K562 (cell line): ENCODE data around the gene NPAS3. TPM values are rescaled to one million over a fixed set of nuclear protein-coding genes. Genes with fewer than 3 reads are reported as not detected.

ENCODE experiments used
- ATAC-seq: fragments of 200-7000 bp; cut with Tn5 transposase; 3 replicates; pipeline ENCODE4 v1.9.1; 2020; ENCODE audit warnings: moderate library complexity
- BruUV-seq: library from RNA; stranded (reverse); fragments of 400-500 nt; replicated peaks from 2 replicates; lab custom pipeline; 2021; lab: Mats Ljungman, UMichigan
- CTCF ChIA-PET: fragments of 300-600 bp; formaldehyde crosslinking; extraction: SDS; loops from one replicate; lab custom pipeline; 2021; ENCODE audit warnings: low intra/inter-chr PET ratio; lab: Yijun Ruan, JAX
- POLR2A ChIA-PET: fragments of 300-600, 350-650 bp; sonication (Branson Sonifier 250); formaldehyde crosslinking; extraction: SDS; loops from one replicate; lab custom pipeline; 2021; ENCODE audit warnings: antibody characterized with exemption, inconsistent platforms; lab: Yijun Ruan, JAX
- DNase-seq, 4 experiments: peaks; one replicate each; pipeline versions ENCODE4 v3.0.0 to v3.0.0-alpha.2; 2011 to 2018; ENCODE audit warnings: low spot score in 3 of 4, mixed read lengths in 3 of 4; ENCODE audit errors: extremely low read depth in 1 of 4
- FAIRE-seq: peaks from 2 replicates; lab custom pipeline; 2011; peaks lifted over from hg19 to GRCh38; lab: Jason Lieb, UNC
- H2AFZ ChIP-seq: 2 replicates; pipeline ENCODE4 v1.6.0; 2011; ENCODE audit warnings: low read depth, low read length, control low read depth, inconsistent platforms
- H3K27ac ChIP-seq: fragments of 200-600 bp; 3 replicates; pipeline ENCODE4 v1.8.0; 2011; ENCODE audit warnings: low read depth, mild to moderate bottlenecking, control low read depth, inconsistent platforms, low read length, moderate library complexity, mixed read lengths; ENCODE audit errors: extremely low read depth
- H3K27me3 ChIP-seq, 2 experiments: fragments of 300-600 bp in 1 of 2; 2 replicates in 1 of 2; 3 replicates in 1 of 2; pipeline versions ENCODE4 v1.6.0 to v1.8.0; 2011; ENCODE audit warnings: inconsistent platforms in 2 of 2, low read length in 2 of 2, mild to moderate bottlenecking in 1 of 2, mixed read lengths in 1 of 2, moderate library complexity in 1 of 2; ENCODE audit not compliant: control insufficient read depth in 2 of 2, insufficient read depth in 2 of 2
- H3K36me3 ChIP-seq: fragments of 300-600 bp; 3 replicates; pipeline ENCODE4 v1.8.0; 2011; ENCODE audit warnings: mild to moderate bottlenecking, low read length, inconsistent platforms; ENCODE audit not compliant: control insufficient read depth, insufficient read depth
- H3K4me1 ChIP-seq, 2 experiments: fragments of 200-600 bp in 1 of 2; replicated peaks in 1 of 2; 2 replicates in 1 of 2; 3 replicates in 1 of 2; pipeline versions ENCODE4 v1.5.1 to v1.8.0; 2011; ENCODE audit warnings: inconsistent platforms in 2 of 2, low read length in 2 of 2, mild to moderate bottlenecking in 1 of 2, mixed read lengths in 1 of 2, moderate library complexity in 1 of 2; ENCODE audit not compliant: control insufficient read depth in 2 of 2, insufficient read depth in 2 of 2
- H3K4me2 ChIP-seq: 2 replicates; pipeline ENCODE4 v1.6.1; 2011; ENCODE audit warnings: low read length, control low read depth, inconsistent platforms, mixed read lengths; ENCODE audit not compliant: insufficient read depth
- H3K4me3 ChIP-seq: fragments of 200-600 bp; sonication (generic), shearing (Covaris generic); 2 replicates; pipeline ENCODE4 v1.5.1; 2016; ENCODE audit warnings: control low read depth, inconsistent platforms
- H3K79me2 ChIP-seq: fragments of 200-600 bp; 3 replicates; pipeline ENCODE4 v1.8.0; 2011; ENCODE audit warnings: low read length, inconsistent platforms; ENCODE audit not compliant: control insufficient read depth, insufficient read depth
- H3K9ac ChIP-seq, 2 experiments: 2 replicates each; pipeline versions ENCODE4 v1.6.0 to v1.6.1; 2011; ENCODE audit warnings: low read depth in 2 of 2, low read length in 2 of 2, control low read depth in 1 of 2, inconsistent platforms in 1 of 2, mild to moderate bottlenecking in 1 of 2, mixed read lengths in 1 of 2; ENCODE audit not compliant: insufficient read depth in 1 of 2
- H3K9me1 ChIP-seq: one replicate; pipeline ENCODE4 v1.6.0; 2011; ENCODE audit warnings: inconsistent platforms, mild to moderate bottlenecking, low read length, moderate library complexity; ENCODE audit not compliant: control insufficient read depth, insufficient read depth
- H3K9me3 ChIP-seq: replicated peaks from 2 replicates; pipeline ENCODE4 v1.5.1; 2011; ENCODE audit warnings: low read depth, low read length, inconsistent platforms; ENCODE audit not compliant: control insufficient read depth, insufficient read depth
- H4K20me1 ChIP-seq: replicated peaks from 2 replicates; pipeline ENCODE4 v1.6.1; 2011; ENCODE audit warnings: low read length, inconsistent platforms, mixed read lengths; ENCODE audit not compliant: control insufficient read depth, insufficient read depth
- CC2D1A ChIP-seq: fragments of 450-650 bp; IDR thresholded peaks from 2 replicates; pipeline ENCODE4 v1.6.1; 2017; ENCODE audit warnings: mild to moderate bottlenecking
- CREB1 ChIP-seq, 2 experiments: sonication (generic) in 1 of 2; formaldehyde crosslinking in 1 of 2; IDR thresholded peaks; 2 replicates each; pipeline versions ENCODE4 v1.6.1 to v1.8.0; 2012 to 2022; ENCODE audit warnings: inconsistent platforms in 1 of 2, mild to moderate bottlenecking in 1 of 2, missing genetic modification reagents in 1 of 2, moderate library complexity in 1 of 2
- E2F5 ChIP-seq: sonication (generic); formaldehyde crosslinking; IDR thresholded peaks from 2 replicates; pipeline ENCODE4 v1.8.0; 2022; ENCODE audit warnings: mild to moderate bottlenecking, missing genetic modification reagents
- FOXM1 ChIP-seq, 2 experiments: fragments of 450-650 bp in 1 of 2; sonication (generic) in 1 of 2; formaldehyde crosslinking in 1 of 2; IDR thresholded peaks; 2 replicates each; pipeline versions ENCODE4 v1.6.1 to v1.9.0; 2017 to 2022; ENCODE audit warnings: low read depth in 2 of 2, mild to moderate bottlenecking in 2 of 2, missing genetic modification reagents in 1 of 2, moderate library complexity in 1 of 2
- HCFC1 ChIP-seq: IDR thresholded peaks from 2 replicates; pipeline ENCODE4 v1.6.1; 2012; ENCODE audit warnings: low read depth, low read length, improper control_type of control experiment
- HES1 ChIP-seq: fragments of 450-650 bp; IDR thresholded peaks from 2 replicates; pipeline ENCODE4 v1.6.1; 2016; ENCODE audit warnings: low read depth, mild to moderate bottlenecking, moderate library complexity
- MXD1 ChIP-seq: fragments of 250-450 bp; sonication (Bioruptor Pico); IDR thresholded peaks from 2 replicates; pipeline ENCODE4 v1.8.0; 2021; ENCODE audit warnings: borderline replicate concordance, mild to moderate bottlenecking, moderate library complexity; ENCODE audit not compliant: poor library complexity, severe bottlenecking
- SAFB ChIP-seq: fragments of 200-400 bp; formaldehyde crosslinking; IDR thresholded peaks from 2 replicates; pipeline ENCODE4 v1.6.1; 2017; ENCODE audit warnings: low read depth, low read length, borderline replicate concordance
- ZBTB2 ChIP-seq: fragments of 450-650 bp; IDR thresholded peaks from 2 replicates; pipeline ENCODE4 v1.6.1; 2016; ENCODE audit warnings: antibody characterized with exemption
- ZBTB43 ChIP-seq: sonication (generic); formaldehyde crosslinking; IDR thresholded peaks from 2 replicates; pipeline ENCODE4 v1.8.0; 2023; ENCODE audit warnings: mild to moderate bottlenecking, missing genetic modification reagents
- ZNF655 ChIP-seq: fragments of 250-450 bp; sonication (Bioruptor Pico); IDR thresholded peaks from 2 replicates; pipeline ENCODE4 v1.5.0; 2021
- ZNF77 ChIP-seq: fragments of 250-450 bp; sonication (Bioruptor Pico); IDR thresholded peaks from 2 replicates; pipeline ENCODE4 v1.5.0; 2020
- WGBS: fragments of 100-300 bp; shearing (Covaris generic); methylation state at CpG from one replicate; pipeline ENCODE4 v1.1.6; 2016; ENCODE audit warnings: low coverage, mixed read lengths; ENCODE audit not compliant: insufficient coverage; ENCODE audit errors: missing lambda C conversion rate; 5-methylcytosine and 5-hydroxymethylcytosine counted together
- in situ Hi-C: fragments of 300-500 bp; cut with MboI; formaldehyde crosslinking; loops from 4 replicates; pipeline ENCODE4 v1.15.0; 2018; ENCODE audit warnings: inconsistent platforms, mixed read lengths
- intact Hi-C: fragments of 100-400 bp; cut with micrococcal nuclease; formaldehyde crosslinking; loops from 2 replicates; pipeline ENCODE4 v1.14.2; 2022
- polyA plus RNA-seq, 8 experiments: library from polyadenylated mRNA; depleted of rRNA in 4 of 8; stranded (reverse) in 5 of 8; unstranded in 3 of 8; fragments of >200 nt; fragmentation: Nextera tagmentation in 2 of 8; fragmentation: Illumina TruSeq in 1 of 8; extraction: Ambion mirVana in 2 of 8; extraction: Trizol in 1 of 8; gene quantifications; 2 replicates each; pipeline versions ENCODE4 v1.2.1 to v1.2.3, GENCODE V29; 2011 to 2014; ENCODE audit warnings: inconsistent platforms in 1 of 8, missing spikeins in 1 of 8
- total RNA-seq, 7 experiments: library from RNA; depleted of rRNA in 6 of 7; stranded (reverse); fragments of >200 nt in 6 of 7; fragmentation: Illumina TruSeq in 2 of 7; extraction: Trizol in 2 of 7; gene quantifications; 2 replicates each; pipeline versions ENCODE4 v1.2.1 to v1.2.3, GENCODE V29; 2011 to 2021; ENCODE audit warnings: low replicate concordance in 1 of 7

Gene NPAS3
- total and polyA plus RNA-seq, 9 of the 15 experiments (the other 6 are each of a cell fraction or from before 2014, with no cell fraction given), result 0.04 TPM; not detected in 8

- TF ChIP-seq ZNF655 (CRISPR knock-in tag) (no peak), FOXM1 (IDR thresholded peaks at IDR 0.05; ENCODE audit: low read depth) (no peak), FOXM1 (CRISPR knock-in tag; IDR thresholded peaks at IDR 0.05; ENCODE audit: low read depth) (no peak), HES1 (no peak), CC2D1A (no peak)
Observed at GRCh38 chr14:33206981-33207380, 268.3 kb downstream of the NPAS3 start (continued).

- Histone ChIP-seq H3K27me3 (no peaks in the 10 kb centered on the region), H3K4me2 (no peak overlapping the region), H2AFZ (no peak overlapping the region), H3K27ac (no peak overlapping the region), H3K9me3 (no peaks in the 10 kb centered on the region), H4K20me1 (no peaks in the 10 kb centered on the region), H3K79me2 (no peaks in the 10 kb centered on the region), H3K36me3 (no peaks in the 10 kb centered on the region), H3K4me3 (no peak overlapping the region), H3K4me1 (no peaks in the 10 kb centered on the region), H3K9ac (no peak overlapping the region), H3K9me1 (no peaks in the 10 kb centered on the region)
- ChIA-PET POLR2A (no interaction called here), CTCF (no interaction called here)
- 0% methylated on average over 1 of the region's 1 CpG for WGBS
- in situ Hi-C loops, result no loop called here
- BruUV-seq, result no TSS peak
- no peak for FAIRE-seq
- DNase-seq, result no peak
- no peak for ATAC-seq
- intact Hi-C loops, result no loop called here
- TF ChIP-seq CREB1 (IDR thresholded peaks at IDR 0.05) (no peak), CREB1 (CRISPR knock-in tag; IDR thresholded peaks at IDR 0.05) (no peak), ZNF77 (CRISPR knock-in tag) (no peak), MXD1 (CRISPR knock-in tag) (no peak), ZBTB2 (no peak), HCFC1 (no peak), E2F5 (CRISPR knock-in tag) (no peak), SAFB (no peak), ZBTB43 (CRISPR knock-in tag) (no peak)
Observed at GRCh38 chr14:33207467-33208017, 268.9 kb downstream of the NPAS3 start.
